Activated CD4-positive, alpha-beta T cell treated with anti-CD3 and anti-CD28 coated beads, Interleukin-2, amount 50 U/mL, for 24 hours (primary cell): ENCODE data around the gene MEOX1.

ENCODE experiments used
- DNase-seq, 2 donors: peaks; one replicate each; pipeline ENCODE4 v3.0.0-alpha.2; 2020; ENCODE audit warnings: low read depth in 1 of 2, low spot score in 1 of 2

The MEOX1 gene

GRCh38 chr17:43591779-43592562 lies 69.8 kb downstream of the MEOX1 start:
- DNase-seq, result no peak

GRCh38 chr17:43591001-43591400 lies 70.7 kb downstream of the MEOX1 start:
- no peak for DNase-seq
